Neural cell (in vitro differentiated cells): ENCODE results near the gene DPH1. TPM values are rescaled to one million over a fixed set of nuclear protein-coding genes. Genes with fewer than 3 reads are reported as not detected.

Experiments
- H2AFZ ChIP-seq: fragments of 200-600, 300-800 bp; sonication (generic), shearing (Covaris generic); 2 replicates; pipeline ENCODE4 v1.6.0; 2014; ENCODE audit warnings: low read depth, mild to moderate bottlenecking, antibody characterized with exemption, low read length, moderate library complexity
- H3F3A ChIP-seq: fragments of 200-600 bp; shearing (Covaris generic); 2 replicates; pipeline ENCODE4 v1.6.1; 2016; ENCODE audit warnings: mild to moderate bottlenecking, moderate library complexity, mixed read lengths, antibody characterized with exemption, low read length; ENCODE audit not compliant: insufficient read depth, poor library complexity, severe bottlenecking
- H3K27ac ChIP-seq: fragments of 200-600, 300-800 bp; sonication (generic), shearing (Covaris generic); 2 replicates; pipeline ENCODE4 v1.5.1; 2014; ENCODE audit warnings: mild to moderate bottlenecking, low read length, moderate library complexity
- H3K27me3 ChIP-seq: fragments of 300-800, 200-600 bp; sonication (generic), shearing (Covaris generic); 2 replicates; pipeline ENCODE4 v1.6.0; 2014; ENCODE audit warnings: mild to moderate bottlenecking, low read depth, low read length, moderate library complexity; ENCODE audit not compliant: insufficient read depth
- H3K36me3 ChIP-seq: fragments of 300-800, 200-600 bp; sonication (generic), shearing (Covaris generic); 2 replicates; pipeline ENCODE4 v1.5.1; 2014; ENCODE audit warnings: mild to moderate bottlenecking, antibody characterized with exemption, low read length, moderate library complexity; ENCODE audit not compliant: insufficient read depth
- H3K4me2 ChIP-seq: fragments of 300-800, 200-600 bp; sonication (generic), shearing (Covaris generic); 2 replicates; pipeline ENCODE4 v1.6.0; 2014; ENCODE audit warnings: mild to moderate bottlenecking, low read length
- H3K4me3 ChIP-seq: fragments of 300-800, 200-600 bp; sonication (generic), shearing (Covaris generic); 2 replicates; pipeline ENCODE4 v1.5.1; 2014; ENCODE audit warnings: mild to moderate bottlenecking, low read length, moderate library complexity
- H3K79me2 ChIP-seq: fragments of 200-600 bp; shearing (Covaris generic); replicated peaks from 2 replicates; pipeline ENCODE4 v1.6.0; 2014; ENCODE audit warnings: mild to moderate bottlenecking, low read length, moderate library complexity; ENCODE audit not compliant: insufficient read depth
- H3K9ac ChIP-seq: fragments of 300-800, 200-600 bp; sonication (generic), shearing (Covaris generic); 2 replicates; pipeline ENCODE4 v1.6.1; 2016; ENCODE audit warnings: mild to moderate bottlenecking, low read length, mixed read lengths
- H3K9me2 ChIP-seq: fragments of 200-600 bp; shearing (Covaris generic); 2 replicates; pipeline ENCODE4 v1.6.1; 2016; ENCODE audit warnings: mild to moderate bottlenecking, low read length, mixed read lengths; ENCODE audit not compliant: insufficient read depth
- H3K9me3 ChIP-seq: fragments of 200-600, 300-800 bp; sonication (generic), shearing (Covaris generic); 2 replicates; pipeline ENCODE4 v1.6.1; 2016; ENCODE audit warnings: mild to moderate bottlenecking, mixed run types, low read length, moderate library complexity, mixed read lengths
- H4K20me1 ChIP-seq: fragments of 200-600 bp; shearing (Covaris generic); 2 replicates; pipeline ENCODE4 v1.6.1; 2016; ENCODE audit warnings: mild to moderate bottlenecking, mixed run types; ENCODE audit not compliant: insufficient read depth
- CTCF ChIP-seq: fragments of 450-650 bp; IDR thresholded peaks from 2 replicates; pipeline ENCODE4 v1.5.1; 2014; ENCODE audit warnings: antibody characterized with exemption, mild to moderate bottlenecking, moderate library complexity; ENCODE audit not compliant: poor library complexity, severe bottlenecking
- EP300 ChIP-seq: fragments of 450-650 bp; conservative IDR thresholded peaks from 2 replicates; pipeline ENCODE4 v1.6.1; 2014; ENCODE audit warnings: antibody characterized with exemption, mild to moderate bottlenecking, moderate library complexity; ENCODE audit not compliant: poor library complexity, severe bottlenecking
- EZH2 ChIP-seq: fragments of 200-600, 300-800 bp; shearing (Covaris generic), sonication (generic); IDR thresholded peaks from 2 replicates; pipeline ENCODE4 v1.6.1; 2014; ENCODE audit warnings: antibody characterized with exemption, low read length, borderline replicate concordance, mild to moderate bottlenecking; ENCODE audit not compliant: insufficient read depth, poor library complexity, severe bottlenecking
- MXI1 ChIP-seq: fragments of 450-650 bp; conservative IDR thresholded peaks from 2 replicates; pipeline ENCODE4 v1.6.1; 2014; ENCODE audit warnings: antibody characterized with exemption, mild to moderate bottlenecking; ENCODE audit not compliant: poor library complexity, severe bottlenecking
- RAD21 ChIP-seq: fragments of 450-650 bp; conservative IDR thresholded peaks from 2 replicates; pipeline ENCODE4 v1.6.1; 2014; ENCODE audit warnings: antibody characterized with exemption, mild to moderate bottlenecking, moderate library complexity
- SMC3 ChIP-seq: fragments of 450-650 bp; conservative IDR thresholded peaks from 2 replicates; pipeline ENCODE4 v1.6.1; 2014; ENCODE audit warnings: antibody characterized with exemption, mild to moderate bottlenecking, moderate library complexity; ENCODE audit not compliant: poor library complexity
- TAF1 ChIP-seq: IDR thresholded peaks from 2 replicates; pipeline ENCODE4 v1.6.1; 2012; ENCODE audit warnings: low read depth
- polyA plus RNA-seq: library from polyadenylated mRNA; depleted of rRNA; stranded (reverse); fragments of >200 nt; gene quantifications from 2 replicates; pipeline ENCODE4 v1.2.3, GENCODE V29; 2014
- small RNA-seq, 3 experiments: library from RNA; depleted of rRNA; stranded (forward); fragments of <200 nt; gene quantifications; one replicate each; pipeline ENCODE3, GENCODE V24; 2012

The DPH1 gene
- polyA plus RNA-seq, 1 donor from 2014 or later, result 44.8 TPM

DNA sequence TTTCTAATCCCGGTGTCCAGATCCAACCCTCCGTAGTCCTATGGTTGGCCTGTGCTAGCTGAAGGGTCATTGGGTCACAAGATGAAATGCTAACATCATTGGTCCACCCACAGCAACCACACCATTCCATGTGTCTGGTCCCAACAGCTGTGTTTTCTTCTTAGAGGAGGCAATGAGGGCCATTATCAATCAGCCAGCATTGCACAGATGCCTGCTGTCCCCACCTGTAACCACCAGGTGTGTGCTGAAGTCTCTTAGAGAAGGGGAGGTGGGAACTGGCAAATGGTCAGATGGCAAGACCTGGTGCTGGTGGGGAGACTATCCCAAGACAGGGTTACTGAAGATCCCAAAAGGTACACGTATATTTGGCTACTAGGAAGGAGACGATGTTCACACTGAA is 62.3 kb downstream of the DPH1 start:
- H3K27ac ChIP-seq, result no peak overlapping the region
- TF ChIP-seq EP300 (no peak), RAD21 (no peak), EZH2 (no peak), MXI1 (no peak), TAF1 (no peak), CTCF (no peak)

GRCh38 chr17:2093349-2093748 is 63.4 kb downstream of the DPH1 start:
- TF ChIP-seq CTCF (no peak), SMC3 (no peak), EP300 (no peak)
- no peaks in the 10 kb centered on the region for H3K9me3 ChIP-seq
- H3K27ac ChIP-seq, result no peak overlapping the region
- no peaks in the 10 kb centered on the region for H4K20me1 ChIP-seq
- no peaks in the 10 kb centered on the region for H3K79me2 ChIP-seq
- H3K4me3 ChIP-seq, result no peak overlapping the region
- no peaks in the 10 kb centered on the region for H3K36me3 ChIP-seq
- no peak overlapping the region for H2AFZ ChIP-seq
- H3K4me2 ChIP-seq, result no peak overlapping the region
- no peak overlapping the region for H3K9ac ChIP-seq
- H3F3A ChIP-seq, result no peaks in the 10 kb centered on the region
- H3K27me3 ChIP-seq, result no peaks in the 10 kb centered on the region
- H3K9me2 ChIP-seq, result no peaks in the 10 kb centered on the region

More for the DNA sequence above, 62.3 kb downstream of the DPH1 start:
- Histone ChIP-seq H3K9me3 (no peaks in the 10 kb centered on the region), H4K20me1 (no peaks in the 10 kb centered on the region), H3K79me2 (no peaks in the 10 kb centered on the region), H3K36me3 (no peaks in the 10 kb centered on the region), H3K9me2 (no peaks in the 10 kb centered on the region), H2AFZ (no peak overlapping the region), H3F3A (no peaks in the 10 kb centered on the region), H3K9ac (no peak overlapping the region), H3K4me3 (no peak overlapping the region), H3K4me2 (no peak overlapping the region), H3K27me3 (no peaks in the 10 kb centered on the region)

Small RNAs within 50 kb of the gene (small RNA-seq; reads per million reads assigned to genes)
- gene AC090617.9 (0 reads per million in 3 experiments), gene MIR132 (116 to 141 (median 129) reads per million in 3 experiments), gene MIR212 (55.5 to 81.0 (median 64.2) reads per million in 3 experiments), gene OVCA2 (0 reads per million in 3 experiments)

Other genes starting within 250 kb of the DPH1 start
- gene SMYD4, start 200.3 kb upstream of the DPH1 start, polyA plus RNA-seq, result 6.8 and 12.9 TPM in 2 replicates
- 8.4 and 8.9 TPM in 2 replicates for gene RPA1, start 200.1 kb upstream of the DPH1 start, polyA plus RNA-seq
- 6.6 and 8.1 TPM in 2 replicates for gene RTN4RL1, start 4.8 kb upstream of the DPH1 start, polyA plus RNA-seq
- 48.6 and 54.4 TPM in 2 replicates for gene OVCA2, start 11.9 kb downstream of the DPH1 start, polyA plus RNA-seq
- gene HIC1, start 24.9 kb downstream of the DPH1 start, polyA plus RNA-seq, result 1.7 and 2.8 TPM in 2 replicates